ENCODE data around the gene ZFP82. TPM values are rescaled to one million over a fixed set of nuclear protein-coding genes. Genes with fewer than 3 reads are reported as not detected.

The ZFP82 gene
- total RNA-seq, 4 donors from 2014 or later: 3.5 to 7.0 (median 5.9) TPM

GRCh38 chr19:36398571-36398970 lies 19.9 kb downstream of the ZFP82 start:
- TF ChIP-seq CTCF (IDR thresholded peaks at IDR 0.05; ENCODE audit: low read depth): no peak

- no peak for TF ChIP-seq CTCF (IDR thresholded peaks at IDR 0.05; ENCODE audit: low read depth)
Measured at GRCh38 chr19:36392916-36393673, 25.3 kb downstream of the ZFP82 start.

GRCh38 chr19:36379510-36379819 lies 39.0 kb downstream of the ZFP82 start:
- no peak for TF ChIP-seq CTCF (IDR thresholded peaks at IDR 0.05; ENCODE audit: low read depth)

GRCh38 chr19:36378625-36379509 lies 39.6 kb downstream of the ZFP82 start, which contains the start of gene ZFP14:
Gene ZFP14, minus strand, starts transcription at chr19:36379201. Its CDS starts 11,309 bp downstream, at chr19:36367892.
- no peak for TF ChIP-seq CTCF (IDR thresholded peaks at IDR 0.05; ENCODE audit: low read depth)

GRCh38 chr19:36377541-36378178 lies 40.8 kb downstream of the ZFP82 start:
- no peak for TF ChIP-seq CTCF (IDR thresholded peaks at IDR 0.05; ENCODE audit: low read depth)

- TF ChIP-seq CTCF (IDR thresholded peaks at IDR 0.05; ENCODE audit: low read depth): no peak
Measured at GRCh38 chr19:36373638-36374156, 44.7 kb downstream of the ZFP82 start.
